Daoy (cell line): Measurements from ENCODE around the gene SFTPB. TPM values are rescaled to one million over a fixed set of nuclear protein-coding genes. Genes with fewer than 3 reads are reported as not detected.
"Not testable (repeated sequence)": the region's sequence is repeated elsewhere in the genome, so short reads cannot be mapped to it uniquely, and the experiment has no call there.

Source experiments
- DNase-seq: peaks from one replicate; pipeline ENCODE4 v3.0.0-alpha.2; 2015; ENCODE audit warnings: low read depth
- total RNA-seq: library from RNA; depleted of rRNA; stranded (reverse); fragments of >200 nt; shearing (Covaris generic); gene quantifications from 2 replicates; pipeline ENCODE4 v1.2.3, GENCODE V29; 2014

SFTPB gene
- total RNA-seq, 1 experiment from 2014 or later, result not detected

DNA sequence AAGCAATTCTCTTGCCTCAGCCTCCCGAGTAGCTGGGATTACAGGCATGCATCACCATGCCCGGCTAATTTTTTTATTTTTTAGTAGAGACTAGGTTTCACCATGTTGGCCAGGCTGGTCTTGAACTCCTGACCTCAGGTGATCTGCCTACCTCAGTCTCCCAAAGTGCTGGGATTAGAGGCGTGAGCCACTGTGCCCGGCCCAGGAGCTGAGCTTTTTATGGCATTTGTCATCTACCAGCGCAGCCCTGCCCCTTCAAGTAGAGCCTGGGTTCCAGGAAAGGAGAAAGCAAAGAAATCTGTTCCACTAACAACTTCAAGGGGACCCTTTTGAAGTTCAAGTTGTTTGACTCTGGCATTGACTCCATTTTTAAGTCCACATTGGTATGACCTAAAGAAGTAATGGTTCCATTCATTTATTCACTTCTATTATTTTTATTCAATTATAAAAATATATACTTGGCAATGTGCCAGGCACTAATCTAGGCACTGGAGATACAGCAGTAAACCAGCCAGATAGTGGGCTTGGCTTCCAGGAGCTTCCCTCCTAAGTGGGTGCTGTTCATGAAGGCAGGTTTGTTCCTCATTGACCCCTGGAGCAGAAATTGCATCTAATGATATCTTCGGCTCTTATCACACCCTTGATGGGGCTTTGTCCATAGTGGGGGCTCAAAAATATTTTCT is 8.0 kb upstream of the SFTPB start:
- no peak for DNase-seq

DNA sequence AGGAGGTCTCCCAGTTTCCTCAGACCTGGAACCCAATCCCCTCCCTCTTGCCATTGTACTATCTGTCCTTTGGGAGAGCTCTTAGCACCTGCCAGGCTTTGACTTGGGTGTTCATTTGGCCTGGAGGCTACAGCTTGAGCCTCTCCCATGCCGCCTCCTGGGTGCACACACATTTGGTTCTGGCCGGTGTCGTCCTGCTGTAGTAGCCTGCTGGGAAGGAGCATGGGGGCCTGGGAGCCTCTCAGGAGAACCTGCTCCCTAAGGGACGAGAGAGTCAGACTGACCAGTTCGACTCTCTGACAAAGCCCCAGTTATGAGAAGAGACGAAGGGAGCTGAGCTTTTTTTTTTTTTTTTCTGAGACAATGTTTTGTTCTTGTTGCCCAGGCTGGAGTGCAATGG is 7.4 kb upstream of the SFTPB start:
- no peak for DNase-seq

DNA sequence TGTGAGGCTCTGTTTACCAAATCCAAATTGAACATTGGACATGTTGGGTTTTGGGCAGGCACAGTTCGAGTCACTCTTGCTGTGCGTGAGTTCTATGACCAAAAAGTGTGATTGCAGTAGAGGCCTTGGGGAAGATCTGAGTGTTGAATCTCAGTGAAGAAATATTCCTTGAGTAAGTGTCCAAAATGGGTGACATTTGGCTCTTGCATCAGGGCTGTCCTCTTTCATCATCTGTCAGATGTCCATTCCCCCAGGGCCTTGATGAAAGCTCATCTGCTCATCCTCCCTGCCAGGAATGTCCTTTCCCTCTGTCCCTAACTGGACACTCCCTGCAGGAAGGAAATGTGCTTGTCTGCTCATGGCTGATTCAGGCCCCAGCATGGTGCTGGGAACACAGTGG is 6.4 kb upstream of the SFTPB start:
- DNase-seq, result no peak

DNA sequence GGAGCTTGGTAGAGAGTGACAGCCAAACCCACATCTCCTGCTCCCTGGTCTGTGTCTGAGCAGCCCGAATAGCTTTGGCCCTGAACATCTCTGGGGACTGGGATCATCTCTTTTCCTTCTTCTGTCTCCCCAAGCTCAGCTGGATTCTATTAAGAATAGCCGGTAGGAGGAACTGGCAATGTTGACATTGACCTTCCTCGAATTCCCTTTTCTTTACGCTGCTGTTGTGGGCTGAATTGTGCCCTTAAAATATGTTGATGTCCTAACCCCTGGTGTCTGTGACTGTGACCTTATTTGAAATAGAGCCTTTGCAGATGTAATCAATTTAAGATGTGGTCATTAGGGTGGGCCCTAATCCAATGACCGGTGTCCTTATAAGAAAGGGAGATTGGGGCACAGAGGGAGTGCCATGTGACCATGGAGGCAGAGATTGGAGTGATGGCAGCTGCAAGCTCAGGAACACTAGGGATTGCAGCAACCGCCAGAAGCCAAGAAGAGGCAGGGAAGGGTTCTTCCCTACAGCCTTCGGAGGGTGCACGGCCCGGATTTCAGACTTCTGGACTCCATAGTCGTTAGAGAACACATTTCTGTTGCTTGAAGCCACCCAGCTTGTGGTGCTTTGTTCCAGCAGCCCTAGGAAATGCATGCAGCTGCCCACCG is 5.8 kb upstream of the SFTPB start:
- DNase-seq, result no peak

DNA sequence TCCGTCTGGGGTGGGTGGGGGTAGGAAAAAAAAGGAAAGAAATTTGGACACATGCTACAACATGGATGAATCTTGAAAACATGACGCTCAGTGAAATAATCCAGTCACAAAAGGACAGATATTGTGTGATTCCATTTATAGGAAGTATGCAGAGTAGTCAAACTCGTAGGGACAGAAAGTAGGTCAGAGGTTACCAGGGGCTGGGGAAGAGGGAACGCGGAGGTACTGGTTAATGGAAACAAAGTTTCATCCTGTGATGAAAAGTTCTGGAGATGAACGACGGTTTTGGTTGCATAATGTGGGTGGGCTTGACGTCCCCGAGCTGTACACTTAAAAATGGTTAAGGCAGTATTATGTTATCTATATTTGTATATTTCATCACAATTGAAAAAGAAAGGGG is 4.5 kb upstream of the SFTPB start:
- DNase-seq, result no peak

DNA sequence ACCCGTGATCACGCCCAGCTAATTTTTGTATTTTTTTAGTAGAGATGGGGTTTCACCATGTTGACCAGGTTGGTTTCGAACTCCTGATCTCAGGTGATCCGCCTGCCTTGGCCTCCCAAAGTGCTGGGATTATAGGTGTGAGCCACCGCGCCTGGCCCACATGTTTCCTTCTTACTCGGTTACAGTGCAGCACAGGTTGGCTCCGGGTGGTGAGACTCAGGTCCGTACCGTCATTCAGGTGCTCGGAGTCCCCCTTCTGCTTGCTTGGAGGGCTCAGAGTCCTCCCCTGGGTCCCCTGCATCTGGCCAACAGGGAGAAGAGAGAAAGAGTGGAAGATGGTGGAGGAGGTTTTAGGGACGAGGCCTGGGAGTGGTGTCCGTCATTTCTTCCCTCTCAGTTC is 2.4 kb upstream of the SFTPB start:
- DNase-seq, result not testable (repeated sequence)

DNA sequence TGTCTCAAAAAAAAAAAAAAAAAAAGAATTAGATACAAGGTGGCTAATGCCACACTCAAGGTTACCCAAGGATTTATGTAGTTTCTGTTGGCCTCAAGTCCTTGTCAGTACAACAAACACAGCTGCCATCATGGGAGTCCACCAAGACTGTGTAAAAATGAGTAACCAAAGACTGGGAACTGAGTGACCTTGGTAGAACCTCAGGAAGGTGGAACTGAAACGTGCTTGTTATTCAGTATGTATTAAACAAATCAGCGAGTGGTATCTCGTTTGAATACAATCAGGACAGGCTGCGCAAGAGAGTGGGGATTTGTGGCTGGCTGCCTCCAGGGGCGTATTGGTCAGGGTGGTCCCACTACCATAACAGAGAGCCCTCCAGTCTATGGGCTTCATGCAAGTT is 1.6 kb upstream of the SFTPB start:
- no peak for DNase-seq

DNA sequence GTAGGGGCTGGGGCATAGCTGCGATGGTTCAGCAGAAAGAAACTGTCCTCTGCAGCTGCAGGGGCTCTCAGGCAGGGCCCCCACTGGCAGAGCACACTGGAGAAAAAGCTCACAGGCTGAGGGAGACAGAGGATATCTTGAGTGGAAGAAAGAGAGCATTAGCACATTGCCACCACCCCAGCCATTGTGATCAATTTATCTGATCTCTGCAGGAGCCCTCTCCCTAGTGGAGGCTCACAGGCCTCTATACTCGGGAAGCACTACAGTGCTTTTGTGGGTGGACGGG is 801 bp upstream of the SFTPB start:
- DNase-seq, result no peak

DNA sequence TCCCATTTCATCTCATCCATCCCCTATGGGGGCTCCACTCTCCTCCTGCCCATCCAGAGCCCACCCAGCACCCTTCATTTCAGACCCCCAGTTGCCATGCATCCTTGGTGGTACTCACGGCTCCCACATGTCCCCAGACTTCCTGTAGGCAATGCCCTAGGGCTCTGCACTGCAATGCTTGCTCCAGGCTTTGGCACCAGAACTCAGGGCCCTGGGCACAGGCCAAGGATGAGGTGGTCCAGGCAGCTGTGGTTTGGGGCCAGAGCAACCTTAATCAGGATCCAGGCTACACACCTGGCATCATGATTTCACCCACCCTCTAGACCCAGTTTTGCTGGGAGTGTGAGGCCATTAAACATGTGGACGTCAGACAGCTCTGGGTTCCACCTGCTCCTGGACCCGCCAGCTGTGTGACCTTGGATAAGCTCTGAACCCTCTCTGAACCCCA is 414 bp downstream of the SFTPB start:
- DNase-seq, result no peak

DNA sequence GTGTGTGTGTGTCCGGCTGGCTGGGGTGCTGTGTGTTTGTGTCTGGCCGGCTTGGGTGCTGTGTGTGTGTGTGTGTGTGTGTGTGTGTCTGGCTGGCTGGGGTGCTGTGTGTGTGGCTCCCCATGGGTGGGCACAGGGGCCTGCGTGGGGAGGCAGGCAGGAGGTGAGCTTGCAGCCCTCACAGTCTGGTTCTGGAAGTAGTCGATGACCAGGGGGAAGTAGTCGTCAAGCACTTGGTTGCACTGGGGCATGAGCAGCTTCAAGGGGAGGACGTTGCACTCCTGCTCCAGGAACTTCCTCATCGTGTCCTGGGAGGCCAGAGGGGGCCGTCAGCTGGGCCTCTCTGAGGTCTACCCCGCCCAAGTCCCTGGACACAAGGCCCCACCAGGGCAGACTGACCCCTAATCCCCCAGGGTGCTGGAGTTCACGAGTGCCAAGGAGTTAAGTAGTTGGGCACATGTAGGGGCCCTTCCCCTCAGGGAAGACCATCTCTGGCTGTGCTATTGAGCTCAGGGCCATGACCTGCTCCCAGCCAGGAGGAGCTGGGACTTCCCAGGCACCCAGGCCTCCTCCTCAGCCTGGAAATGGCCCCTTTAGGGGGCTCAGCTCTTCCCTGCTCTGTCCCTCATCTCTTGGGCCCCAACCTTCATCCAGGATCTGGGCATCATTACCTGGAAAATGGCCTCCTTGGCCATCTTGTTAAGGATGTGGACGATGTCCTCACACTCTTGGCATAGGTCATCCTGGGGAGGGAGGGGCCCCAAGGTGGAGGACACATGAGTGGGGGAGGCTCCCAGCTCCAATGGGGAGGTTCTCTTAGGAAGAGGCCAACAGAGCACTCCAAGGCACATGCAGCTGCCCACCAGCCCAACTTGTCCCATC is 1.3 kb downstream of the SFTPB start:
- DNase-seq, result no peak

DNA sequence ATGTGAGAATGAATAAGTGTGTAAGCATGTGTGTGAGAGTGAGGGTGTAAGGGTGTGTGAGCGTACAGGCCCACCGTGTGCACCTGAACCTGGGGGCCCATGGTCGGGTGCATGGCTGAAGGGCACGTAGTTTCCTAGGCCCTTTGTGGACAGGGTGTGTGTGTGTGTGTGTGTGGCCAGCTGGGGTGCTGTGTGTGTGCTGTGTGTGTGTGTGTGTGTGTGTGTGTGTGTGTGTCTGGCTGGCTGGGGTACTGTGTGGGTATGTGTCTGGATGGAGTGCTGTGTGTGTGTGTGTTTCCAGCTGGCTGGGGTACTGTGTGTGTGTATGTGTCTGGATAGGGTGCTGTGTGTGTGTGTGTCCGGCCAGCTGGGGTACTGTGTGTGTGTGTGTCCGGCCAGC is 2.0 kb downstream of the SFTPB start:
- no peak for DNase-seq

DNA sequence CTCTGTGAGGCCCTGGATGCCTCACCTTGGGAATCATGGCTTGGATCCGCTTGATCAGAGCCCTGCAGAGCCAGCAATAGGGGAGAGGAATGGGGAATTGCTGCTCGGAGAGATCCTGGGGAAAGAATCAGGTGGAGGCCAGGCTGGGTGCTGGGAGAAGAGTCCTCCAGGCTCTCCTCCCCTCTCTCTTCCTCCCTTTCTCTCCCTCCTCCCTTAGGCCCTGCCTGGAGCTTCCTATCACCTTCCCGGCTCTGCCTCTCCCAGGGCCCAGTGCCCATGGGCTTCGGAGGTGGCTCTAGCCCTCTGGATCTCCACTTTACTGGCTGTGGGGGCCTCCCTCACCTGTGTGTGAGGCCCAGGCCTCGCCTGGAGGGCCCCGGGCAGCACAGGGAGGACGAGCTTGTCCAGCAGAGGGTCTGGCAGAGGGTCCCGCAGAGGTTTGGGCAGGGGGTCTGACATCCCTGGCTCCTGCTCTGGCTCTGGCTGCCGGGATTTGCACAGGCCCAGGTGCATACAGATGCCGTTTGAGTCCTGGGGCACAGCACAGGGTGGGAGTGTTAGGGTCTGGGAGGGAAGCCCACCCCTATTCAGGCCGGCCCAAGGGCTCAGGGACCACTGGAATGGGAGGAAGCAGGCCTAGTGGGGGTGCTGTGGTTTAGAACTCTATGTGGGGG is 2.6 kb downstream of the SFTPB start:
- DNase-seq, result no peak

DNA sequence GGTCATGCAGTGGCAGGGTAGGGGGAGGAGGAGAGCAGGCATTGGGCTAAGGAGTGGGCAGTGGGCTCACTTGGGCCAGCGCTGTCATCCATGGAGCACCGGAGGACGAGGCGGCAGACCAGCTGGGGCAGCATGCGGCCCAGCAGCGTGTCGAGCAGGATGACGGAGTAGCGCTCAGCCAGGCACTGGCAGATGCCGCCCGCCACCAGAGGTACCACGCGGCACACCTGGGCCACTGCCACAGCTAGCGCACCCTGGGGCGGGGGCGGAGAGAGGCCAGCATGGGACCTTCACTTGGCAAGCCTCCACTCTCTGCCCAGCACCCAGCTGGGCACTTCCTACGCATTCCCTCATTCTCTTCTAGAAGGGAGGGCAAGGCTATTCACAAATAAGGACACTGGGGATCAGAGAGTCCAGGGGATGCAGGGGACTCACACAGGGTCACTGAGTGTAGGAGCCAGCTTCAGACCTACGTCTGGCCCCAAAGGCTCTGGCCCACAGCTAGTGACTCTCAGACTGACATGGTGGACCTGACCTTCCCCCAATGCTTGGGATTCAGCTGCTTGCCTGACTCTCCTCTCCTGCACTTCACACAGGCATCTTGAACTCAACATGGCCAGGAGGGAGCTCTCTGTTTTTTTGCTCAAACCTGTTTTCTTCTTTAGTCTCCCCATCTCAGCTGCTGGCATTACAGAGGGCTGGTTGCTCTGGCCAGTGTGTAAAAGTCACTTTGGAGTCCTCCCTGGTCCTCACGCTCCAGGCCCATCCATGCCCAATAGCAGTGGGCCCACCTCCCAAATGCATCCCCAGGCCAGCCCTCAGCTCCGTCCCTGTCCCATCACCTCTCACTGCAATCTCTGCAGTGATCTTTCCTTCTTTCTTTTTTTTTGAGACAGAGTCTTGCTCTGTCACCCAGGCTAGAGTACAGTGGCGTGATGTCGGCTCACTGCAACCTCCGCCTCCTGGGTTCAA is 4.1 kb downstream of the SFTPB start:
- DNase-seq, result no peak

DNA sequence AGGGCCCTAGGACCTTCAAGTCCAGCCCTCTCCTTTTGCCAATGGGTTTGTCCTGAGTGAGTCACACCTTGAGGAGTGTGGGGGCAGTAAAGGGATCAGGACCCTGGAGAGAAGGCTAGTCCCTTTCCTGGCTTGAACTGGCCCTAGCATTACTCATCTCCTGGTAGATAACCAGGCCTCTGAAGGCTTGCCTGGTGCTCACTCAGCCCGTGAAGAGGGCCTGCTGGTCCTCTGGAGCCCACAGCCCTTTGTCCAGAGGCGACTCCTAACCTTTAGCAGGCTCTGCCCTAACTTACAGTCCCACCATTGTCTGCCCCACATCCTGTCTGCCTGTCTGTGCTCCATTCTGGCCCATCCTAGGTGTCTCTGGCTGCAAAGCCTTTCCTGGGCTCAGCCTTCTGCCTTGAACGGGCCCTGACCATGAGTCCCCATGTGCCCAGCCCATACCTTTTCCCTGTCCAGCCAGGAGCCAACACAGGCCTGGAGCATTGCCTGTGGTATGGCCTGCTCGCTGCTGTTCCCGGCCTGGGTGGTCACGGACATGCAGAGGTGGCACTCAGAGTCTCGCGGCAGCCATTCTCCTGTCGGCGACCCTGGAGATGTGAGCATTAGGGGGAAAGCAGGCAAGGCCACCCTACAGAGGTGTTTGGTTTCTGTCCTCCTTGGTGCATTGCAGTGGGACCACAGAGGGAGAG is 5.0 kb downstream of the SFTPB start:
- DNase-seq, result peak; percentile 63

DNA sequence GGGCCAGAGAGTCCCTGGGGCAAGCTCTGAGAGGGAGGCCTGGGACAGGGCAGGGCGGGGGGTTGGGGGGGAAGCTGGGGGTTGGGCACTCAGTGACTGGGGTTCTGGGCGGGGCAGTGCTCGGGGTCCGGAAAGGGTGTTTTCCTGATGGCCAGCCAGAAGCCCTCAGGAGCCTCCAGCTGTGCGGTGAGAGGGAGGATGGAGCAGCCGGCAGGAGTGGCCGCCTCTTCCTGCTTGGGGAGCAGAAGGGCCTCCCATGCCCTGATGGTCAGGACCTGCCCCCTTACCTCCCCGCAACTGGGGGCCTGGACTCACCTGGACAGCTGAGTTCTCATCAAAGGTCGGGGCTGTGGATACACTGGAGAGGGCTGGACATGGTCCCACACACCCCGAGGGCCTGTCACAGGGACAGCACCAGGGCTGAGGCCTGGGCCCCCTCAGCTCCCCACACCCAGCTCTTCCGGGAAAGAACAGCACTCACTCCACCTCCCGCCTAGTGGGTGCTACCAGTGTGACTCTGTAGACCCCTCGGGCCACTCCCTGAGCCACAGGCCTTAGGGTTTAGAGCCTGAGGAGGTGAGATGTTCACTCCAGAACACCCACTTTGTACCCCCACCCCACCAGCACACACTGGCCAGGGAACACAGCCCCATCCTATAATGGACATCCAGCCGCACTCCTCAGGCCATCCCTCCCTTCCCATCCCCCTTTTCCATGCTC is 6.7 kb downstream of the SFTPB start:
- no peak for DNase-seq

DNA sequence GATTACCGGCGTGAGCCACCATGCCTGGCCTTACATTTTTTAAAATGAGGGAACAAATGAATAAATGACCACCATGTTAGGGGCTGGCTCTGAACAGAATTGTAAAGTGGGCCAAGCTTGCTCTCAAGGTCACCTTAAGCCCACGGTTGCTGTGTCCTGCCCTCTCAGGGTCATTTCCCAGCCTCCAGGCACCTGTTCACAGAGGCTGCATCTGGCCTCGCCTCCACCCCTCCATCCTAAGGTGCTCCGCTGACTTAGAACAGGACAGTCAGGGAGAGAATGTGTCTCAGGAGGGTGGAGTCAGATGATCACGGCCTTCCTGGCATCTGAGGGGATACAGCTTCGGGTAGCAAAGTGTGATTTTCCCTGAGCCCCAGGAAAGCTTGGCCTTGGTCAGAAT is 7.3 kb downstream of the SFTPB start:
- DNase-seq, result no peak

DNA sequence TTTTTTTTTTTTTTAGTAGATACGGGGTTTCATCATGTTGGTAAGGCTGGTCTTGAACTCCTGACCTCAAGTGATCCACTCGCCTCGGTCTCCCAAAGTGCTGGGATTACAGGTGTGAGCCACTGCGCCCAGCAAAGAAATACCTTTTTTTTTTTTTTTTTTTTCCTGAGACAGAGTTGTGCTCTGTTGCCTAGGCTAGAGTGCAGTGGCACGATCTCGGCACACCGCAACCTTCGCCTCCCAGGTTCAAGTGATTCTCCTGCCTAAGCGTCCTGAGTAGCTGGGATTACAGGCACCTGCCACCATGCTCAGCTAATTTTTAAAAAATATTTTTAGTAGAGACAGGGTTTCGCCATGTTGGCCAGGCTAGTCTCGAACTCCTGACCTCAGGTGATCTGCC is 7.7 kb downstream of the SFTPB start:
- not testable (repeated sequence) for DNase-seq

DNA sequence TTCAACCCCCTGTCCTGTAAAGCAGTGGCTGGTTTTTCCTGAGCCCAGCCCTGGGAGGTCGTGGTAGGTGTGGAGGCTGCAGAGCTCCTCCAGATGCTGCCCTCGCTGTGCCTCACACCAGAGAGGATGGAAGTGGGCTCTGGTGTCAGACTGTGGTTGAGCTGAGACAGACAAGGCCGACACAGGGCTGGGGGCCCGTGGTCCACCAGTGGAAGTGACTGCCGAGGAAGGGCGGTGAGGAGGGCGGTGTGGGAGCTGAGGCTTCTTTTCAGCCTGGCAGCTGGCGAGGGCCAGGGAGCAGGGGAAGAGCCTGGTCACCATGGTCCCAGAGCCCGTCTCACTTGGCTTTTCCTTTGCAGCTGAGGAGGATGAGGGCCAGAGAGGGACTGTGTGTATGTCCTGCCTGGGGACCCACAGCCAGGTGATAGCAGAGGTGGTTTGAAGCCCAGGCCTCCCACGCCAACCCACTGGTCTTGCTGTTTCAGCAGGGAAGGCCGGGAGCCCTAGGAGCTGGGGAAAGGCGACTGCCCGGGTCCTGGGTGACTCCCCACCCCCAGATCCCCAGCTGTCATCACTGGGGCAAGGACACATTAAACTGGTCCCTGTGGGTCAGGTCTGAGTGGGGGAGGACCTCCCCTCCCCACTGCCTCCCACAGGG is 8.5 kb downstream of the SFTPB start:
- no peak for DNase-seq

DNA sequence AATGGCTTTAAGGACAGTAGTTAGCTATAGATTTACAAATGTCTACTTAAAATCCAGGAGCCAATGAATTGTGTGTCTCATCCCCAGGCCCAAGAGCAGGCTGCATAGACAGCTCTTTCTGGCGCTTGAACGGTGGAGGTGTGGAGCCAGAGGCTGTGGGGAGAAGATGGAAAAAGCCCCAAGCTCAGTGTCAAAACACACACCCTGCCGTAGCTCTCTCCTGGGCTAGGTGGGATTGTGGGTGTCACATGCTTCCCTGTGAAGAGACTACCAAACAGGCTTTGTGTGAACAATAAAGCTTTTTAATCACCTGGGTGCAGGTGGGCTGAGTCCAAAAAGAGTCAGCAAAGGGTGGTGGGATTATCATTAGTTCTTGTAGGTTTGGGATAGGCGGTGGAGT is 10.6 kb downstream of the SFTPB start:
- not testable (repeated sequence) for DNase-seq
